ENCODE results near the gene BMP10.
A peak's percentile ranks its signal among the peaks of the same experiment; 100 is the strongest.
"Not testable (repeated sequence)": the region's sequence is repeated elsewhere in the genome, so short reads cannot be mapped to it uniquely, and the experiment has no call there.

The BMP10 gene, protein sequence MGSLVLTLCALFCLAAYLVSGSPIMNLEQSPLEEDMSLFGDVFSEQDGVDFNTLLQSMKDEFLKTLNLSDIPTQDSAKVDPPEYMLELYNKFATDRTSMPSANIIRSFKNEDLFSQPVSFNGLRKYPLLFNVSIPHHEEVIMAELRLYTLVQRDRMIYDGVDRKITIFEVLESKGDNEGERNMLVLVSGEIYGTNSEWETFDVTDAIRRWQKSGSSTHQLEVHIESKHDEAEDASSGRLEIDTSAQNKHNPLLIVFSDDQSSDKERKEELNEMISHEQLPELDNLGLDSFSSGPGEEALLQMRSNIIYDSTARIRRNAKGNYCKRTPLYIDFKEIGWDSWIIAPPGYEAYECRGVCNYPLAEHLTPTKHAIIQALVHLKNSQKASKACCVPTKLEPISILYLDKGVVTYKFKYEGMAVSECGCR

GRCh38 chr2:68871159-68871764, at the start of gene BMP10:
BMP10 (minus strand) TSS chr2:68871397; CDS start chr2:68871358, 39 bp downstream.
- no peak for FAIRE-seq

GRCh38 chr2:68920481-68921170, 49.4 kb upstream of the BMP10 start:
- no peak for FAIRE-seq

- no peak for FAIRE-seq
Measured at GRCh38 chr2:68918497-68918896, 47.3 kb upstream of the BMP10 start.

GRCh38 chr2:68917034-68917718, 46.0 kb upstream of the BMP10 start:
- no peak for FAIRE-seq

- FAIRE-seq, result no peak
Measured at GRCh38 chr2:68916226-68916625, 45.0 kb upstream of the BMP10 start.

- FAIRE-seq, result no peak
Measured at GRCh38 chr2:68915393-68915792, 44.2 kb upstream of the BMP10 start.

DNA sequence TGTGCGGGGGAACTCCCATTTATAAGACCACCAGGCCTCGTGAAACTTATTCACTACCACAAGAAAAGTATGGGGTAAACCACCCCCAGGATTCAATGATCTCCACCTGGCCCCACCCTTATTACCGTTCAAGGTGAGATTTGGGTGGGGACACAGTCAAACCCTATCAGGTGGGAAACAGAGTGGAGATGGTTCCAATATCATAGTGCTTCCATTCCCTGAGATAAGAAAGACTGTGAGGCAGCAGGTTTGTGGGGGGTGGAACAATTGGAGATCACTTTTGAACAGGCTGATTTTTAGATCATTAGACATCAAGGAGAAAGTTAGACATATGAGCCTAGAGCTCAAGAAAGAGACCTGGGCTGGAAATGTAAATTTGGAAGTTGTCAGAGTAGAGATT, 42.2 kb upstream of the BMP10 start:
- FAIRE-seq, result no peak

DNA sequence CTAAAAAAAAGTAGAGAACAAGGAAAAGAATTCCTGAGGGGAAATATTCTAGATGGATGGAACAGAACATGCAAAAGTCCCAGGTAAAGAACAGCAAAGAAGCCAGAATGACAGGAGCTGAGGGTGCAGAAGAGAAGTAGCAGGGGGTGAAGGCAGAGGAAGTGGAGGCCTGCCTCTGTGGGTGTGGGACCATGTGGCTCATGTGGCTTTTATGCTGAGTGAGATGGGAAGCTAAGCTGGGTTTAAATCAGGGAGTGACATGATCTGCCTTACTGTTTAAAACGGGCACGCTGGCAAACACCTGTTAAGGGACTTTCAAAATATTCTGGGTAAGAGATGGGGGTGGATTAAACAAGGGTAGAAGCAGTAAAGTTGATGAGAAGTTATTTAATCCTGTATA, 41.5 kb upstream of the BMP10 start:
- FAIRE-seq, result no peak

- FAIRE-seq, result no peak
Measured at GRCh38 chr2:68912111-68912510, 40.9 kb upstream of the BMP10 start.

GRCh38 chr2:68911709-68912108, 40.5 kb upstream of the BMP10 start:
- no peak for FAIRE-seq

DNA sequence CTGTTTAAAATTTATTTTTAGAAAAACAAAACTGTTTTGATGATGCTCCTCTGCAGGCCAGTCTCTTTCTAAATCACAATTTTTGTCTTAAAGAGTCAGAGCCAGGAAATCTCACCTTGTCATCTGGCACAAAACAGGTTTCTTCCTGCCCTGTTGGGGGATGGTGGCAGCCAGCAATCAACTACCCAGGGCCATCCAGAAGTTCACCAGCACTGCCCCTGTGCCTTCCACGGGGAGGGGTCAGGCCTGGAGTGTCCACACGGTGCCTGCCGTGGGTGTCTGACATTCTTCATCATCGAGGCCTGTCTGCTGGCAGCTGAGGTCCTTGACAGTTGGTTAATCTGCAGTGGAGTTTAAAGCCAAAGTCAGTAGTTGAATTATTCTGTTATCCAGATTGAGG, 40.0 kb upstream of the BMP10 start:
- no peak for FAIRE-seq

GRCh38 chr2:68909793-68910674, 38.8 kb upstream of the BMP10 start:
- peak; percentile 81 for FAIRE-seq

DNA sequence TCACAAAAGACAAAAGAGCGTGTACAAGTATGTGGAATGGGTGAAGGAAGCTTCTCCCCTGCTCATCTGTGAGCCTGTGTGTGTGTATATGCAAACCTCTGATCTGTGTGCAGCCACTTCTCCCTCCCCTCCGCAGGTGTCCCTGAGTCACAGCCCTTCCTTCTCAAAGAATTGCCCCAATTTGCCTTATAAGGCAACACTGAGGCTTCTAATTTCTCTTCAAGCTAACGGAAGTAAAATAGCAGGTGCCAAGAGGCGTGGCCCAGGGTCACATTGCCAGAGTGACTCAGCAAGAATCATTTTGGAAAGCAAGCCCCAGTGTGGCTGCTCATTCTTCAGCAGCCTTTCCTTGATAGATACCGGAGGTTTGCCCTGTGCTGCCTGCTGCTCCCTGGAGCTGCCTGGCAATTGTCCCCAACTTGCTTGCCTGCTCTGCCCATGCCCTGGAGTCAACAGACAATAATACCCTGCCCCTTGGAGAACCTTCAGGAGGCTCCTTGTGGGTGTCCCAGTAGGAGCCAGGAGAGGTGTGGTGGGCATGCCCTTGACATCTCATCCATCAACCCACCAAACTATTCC, 37.3 kb upstream of the BMP10 start:
- no peak for FAIRE-seq

GRCh38 chr2:68907920-68908253, 36.7 kb upstream of the BMP10 start:
- FAIRE-seq, result no peak

DNA sequence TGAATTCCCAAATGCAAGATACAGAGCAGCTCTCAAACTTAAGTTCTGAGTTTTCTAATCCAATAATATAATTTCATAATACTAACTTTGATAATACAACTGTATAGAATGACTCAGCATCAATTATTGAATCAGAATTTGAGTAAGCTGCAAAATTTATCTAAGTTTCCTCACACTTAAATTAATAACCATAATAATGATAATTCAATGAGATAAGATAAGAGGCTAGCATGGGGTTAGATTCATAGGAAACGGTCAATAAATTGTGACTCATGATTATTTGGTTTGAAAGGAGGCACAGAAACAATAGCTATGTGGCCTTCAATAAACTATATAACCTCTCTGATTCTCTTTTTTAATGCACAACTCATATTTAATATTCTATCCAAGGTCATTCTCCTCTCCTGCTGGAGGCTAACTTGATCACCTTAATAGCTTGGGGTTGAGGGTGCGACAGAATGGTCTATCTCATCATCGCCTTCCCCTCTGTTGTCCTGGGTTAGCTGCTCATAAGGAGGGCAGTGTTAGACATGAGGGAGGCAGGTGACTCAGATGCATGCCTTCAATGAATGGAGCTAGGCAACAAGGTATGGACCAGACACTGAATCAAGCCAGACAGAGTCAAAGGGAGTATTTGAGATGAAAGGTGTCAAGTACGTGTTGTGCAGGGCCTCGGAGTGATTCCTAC, 36.2 kb upstream of the BMP10 start:
- no peak for FAIRE-seq

DNA sequence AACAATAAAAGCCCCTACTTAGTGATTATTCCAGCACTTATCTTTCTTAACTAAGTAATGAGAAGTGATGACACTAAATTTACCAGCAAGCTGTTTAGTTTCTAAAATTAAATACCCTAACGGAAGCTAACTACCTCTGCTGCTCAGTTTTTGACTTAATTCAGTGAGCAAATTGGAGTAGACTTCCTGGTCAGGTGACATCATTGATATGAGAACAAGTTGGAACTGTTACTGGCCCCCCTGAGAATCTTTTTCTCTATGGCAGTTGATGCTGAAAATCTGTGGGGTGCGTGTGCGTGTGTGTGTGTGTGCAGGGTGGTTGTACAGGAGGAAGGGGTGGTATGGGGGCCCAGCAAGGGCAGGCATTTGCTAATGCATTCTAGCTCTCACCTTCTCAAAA, 35.5 kb upstream of the BMP10 start:
- no peak for FAIRE-seq

- FAIRE-seq, result no peak
Measured at GRCh38 chr2:68905116-68905515, 33.9 kb upstream of the BMP10 start.

- no peak for FAIRE-seq
Measured at GRCh38 chr2:68901561-68901960, 30.4 kb upstream of the BMP10 start.

DNA sequence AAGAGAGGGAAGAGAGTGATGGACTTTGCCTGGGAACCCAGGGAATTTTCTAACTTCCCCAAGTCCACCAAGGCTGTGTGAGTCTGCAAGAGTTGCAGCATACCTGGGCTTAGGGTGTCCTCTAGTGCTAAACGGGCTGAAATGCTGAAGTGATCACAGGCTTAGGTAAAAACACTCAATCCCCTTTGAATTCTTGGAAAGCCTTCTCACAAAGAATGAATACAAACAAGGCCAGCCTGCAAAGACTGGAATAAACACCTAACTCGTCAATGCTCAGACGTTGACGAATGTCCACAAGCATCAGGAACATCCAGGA, 30.0 kb upstream of the BMP10 start:
- no peak for FAIRE-seq

DNA sequence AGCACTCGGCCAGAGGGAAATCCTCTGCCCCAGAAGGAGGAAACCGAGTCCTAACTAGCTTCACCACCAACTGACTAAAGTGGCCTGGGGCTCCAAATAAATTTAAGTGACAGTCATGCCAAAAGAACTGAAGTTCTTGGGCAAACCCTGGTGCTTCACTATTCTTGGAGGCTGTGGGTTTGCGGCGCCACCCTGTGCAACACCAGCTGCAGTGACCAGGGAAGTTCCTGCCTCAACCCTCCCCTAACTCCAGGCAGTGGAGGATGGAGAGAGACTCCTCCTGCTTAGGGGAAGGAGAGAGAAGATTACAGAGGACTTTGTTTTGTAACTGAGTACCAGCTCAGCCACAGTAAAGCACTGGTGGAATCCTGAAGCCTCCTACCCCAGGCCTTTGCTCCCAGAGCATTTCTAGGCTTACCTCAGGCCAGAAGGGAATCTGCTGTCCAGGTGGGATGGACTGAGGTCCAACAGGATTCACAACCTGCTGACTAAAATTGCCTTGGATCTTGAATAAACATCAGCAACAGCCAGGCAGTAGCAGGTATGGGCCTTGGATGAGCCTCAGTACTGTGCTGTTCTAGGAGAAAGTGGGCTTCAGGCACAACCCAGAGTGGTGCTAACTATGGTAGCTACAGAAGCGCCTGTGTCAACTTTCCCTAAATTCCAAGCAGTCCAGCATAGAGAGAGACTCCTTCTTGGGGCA, 29.4 kb upstream of the BMP10 start:
- no peak for FAIRE-seq

GRCh38 chr2:68895981-68896380, 24.8 kb upstream of the BMP10 start:
- not testable (repeated sequence) for FAIRE-seq

Measured in TTC549 (cell line).